ENCODE measurements around the gene TM6SF1. TPM values are rescaled to one million over a fixed set of nuclear protein-coding genes. Genes with fewer than 3 reads are reported as not detected.
A peak's percentile ranks its signal among the peaks of the same experiment; 100 is the strongest.

Gene TM6SF1
- total and polyA plus RNA-seq, 2 of the 8 experiments (the other 6 are each of a cell fraction or from before 2014, with no cell fraction given): 0.74 to 1.0 TPM

DNA sequence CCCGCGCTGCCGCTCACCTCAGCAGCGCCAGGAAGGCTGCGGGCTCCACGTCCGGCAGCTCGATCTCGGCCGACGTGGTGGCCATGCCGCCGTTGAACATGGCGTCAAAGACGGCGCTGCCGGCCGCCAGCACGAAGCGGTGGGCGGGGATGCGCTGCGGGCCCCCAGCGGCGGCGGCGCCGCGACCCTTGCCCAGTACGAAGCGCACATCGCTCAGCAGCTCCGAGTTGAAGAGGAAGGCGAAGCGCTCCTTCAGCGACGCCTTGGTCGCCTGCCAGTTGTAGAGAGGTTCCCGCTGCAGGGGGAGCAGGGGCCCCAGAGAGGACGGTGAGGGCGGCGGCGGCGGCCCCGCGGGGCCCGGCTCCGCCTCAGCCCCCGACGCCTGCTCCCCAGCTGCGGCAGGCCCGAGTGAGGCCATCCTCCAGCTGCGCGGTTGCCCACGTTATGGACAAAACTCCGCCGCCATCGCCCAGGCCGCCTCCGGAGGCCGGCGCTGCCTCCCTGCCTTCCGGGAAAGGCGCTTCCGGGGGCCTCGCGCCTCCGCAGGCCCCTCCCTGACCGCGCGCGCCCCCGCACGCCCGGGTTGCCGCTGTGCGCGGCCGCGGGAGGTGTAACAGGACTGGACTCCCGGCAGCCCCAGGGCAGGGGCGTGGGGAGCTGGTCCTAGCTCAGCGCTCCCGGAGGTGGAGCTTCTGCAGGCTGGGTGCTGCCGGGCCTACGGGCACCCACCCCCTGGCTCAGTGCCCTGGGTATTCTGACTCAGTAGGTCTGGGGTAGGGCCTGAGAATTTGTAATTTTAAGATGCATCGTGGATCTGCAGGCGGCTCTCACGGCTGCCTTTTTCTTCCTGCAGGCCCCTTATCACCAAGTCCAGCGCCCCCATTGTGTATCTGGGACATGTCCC lies 40.5 kb upstream of the TM6SF1 start, which contains the start of gene BTBD1 (continued):
- TF ChIP-seq CTCF (IDR thresholded peaks at IDR 0.05; ENCODE audit: control extremely low read depth in 1 of 3, insufficient read depth in 1 of 3, low read depth in 1 of 3, low read length in 3 of 3) (no peak), TEAD4 (IDR thresholded peaks at IDR 0.05; ENCODE audit: low read depth, low read length) (no peak), NANOG (IDR thresholded peaks at IDR 0.05; ENCODE audit: insufficient read depth, low read depth, low read length, poor library complexity, severe bottlenecking) (no peak), HDAC2 (IDR thresholded peaks at IDR 0.05; ENCODE audit: borderline replicate concordance in 1 of 2, low read depth in 2 of 2, low read length in 2 of 2) (peak in 1 of 2 experiments; percentile 37; a peak in 1 of 4 replicates), JUN (IDR thresholded peaks at IDR 0.05; ENCODE audit: low read depth, low read length) (no peak), POLR2A (IDR thresholded peaks at IDR 0.05; ENCODE audit: control extremely low read depth in 1 of 2, low read depth in 2 of 2, low read length in 2 of 2) (peak; percentile 92 to 96), BCL11A (IDR thresholded peaks at IDR 0.05; ENCODE audit: low read depth in 2 of 2, low read length in 2 of 2) (no peak), EGR1 (IDR thresholded peaks at IDR 0.05; ENCODE audit: borderline replicate concordance, low read depth, low read length) (peak; percentile 97), CHD2 (IDR thresholded peaks at IDR 0.05; ENCODE audit: low read length) (no peak), POLR2AphosphoS5 (IDR thresholded peaks at IDR 0.05; ENCODE audit: low read depth, low read length) (peak; percentile 84), SUZ12 (IDR thresholded peaks at IDR 0.05; ENCODE audit: low read length) (no peak), BRCA1 (IDR thresholded peaks at IDR 0.05; ENCODE audit: low read depth, low read length) (no peak), RBBP5 (IDR thresholded peaks at IDR 0.05; ENCODE audit: borderline replicate concordance, low read depth, low read length) (peak; percentile 70; the same call in 1 of the 2 replicates), ZNF274 (IDR thresholded peaks at IDR 0.05; ENCODE audit: borderline replicate concordance, extremely low read depth, low read length) (no peak), HDAC6 (IDR thresholded peaks at IDR 0.05; ENCODE audit: low read depth, low read length) (no peak), EP300 (IDR thresholded peaks at IDR 0.05; ENCODE audit: borderline replicate concordance in 1 of 2, low read depth in 2 of 2, low read length in 2 of 2) (no peak; a peak in 1 of 3 replicates), ASH2L (IDR thresholded peaks at IDR 0.05; ENCODE audit: low read length) (peak; percentile 92), TBP (IDR thresholded peaks at IDR 0.05; ENCODE audit: low read depth, low read length) (0 out of 2 replicates have a peak, but pooled peaks have one; percentile 8), YY1 (IDR thresholded peaks at IDR 0.05; ENCODE audit: low read depth, low read length) (peak; percentile 82), GTF2F1 (IDR thresholded peaks at IDR 0.05; ENCODE audit: borderline replicate concordance, low read depth, low read length) (no peak), JUND (IDR thresholded peaks at IDR 0.05; ENCODE audit: low read length) (no peak)

Measured in H1 (cell line).